Smooth muscle cell (in vitro differentiated cells): ENCODE results near the gene MOV10. TPM values are rescaled to one million over a fixed set of nuclear protein-coding genes. Genes with fewer than 3 reads are reported as not detected.

Experiments
- DNase-seq: peaks from one replicate; lab custom pipeline; 2025; ENCODE audit not compliant: unreplicated experiment; lab: John Stamatoyannopoulos, UW
- H2AFZ ChIP-seq: fragments of 200-600 bp; sonication (generic); 2 replicates; pipeline ENCODE4 v1.6.0; 2016; ENCODE audit warnings: antibody characterized with exemption, low read depth, mild to moderate bottlenecking
- H3F3A ChIP-seq: fragments of 200-600 bp; sonication (generic); 2 replicates; pipeline ENCODE4 v1.6.0; 2017; ENCODE audit warnings: antibody characterized with exemption, low read depth
- H3K27ac ChIP-seq: fragments of 200-600 bp; sonication (generic); 2 replicates; pipeline ENCODE4 v1.5.1; 2016; ENCODE audit warnings: low read depth, mild to moderate bottlenecking
- H3K27me3 ChIP-seq: fragments of 200-600 bp; sonication (generic); 2 replicates; pipeline ENCODE4 v1.6.1; 2016; ENCODE audit warnings: low read depth, mild to moderate bottlenecking
- H3K36me3 ChIP-seq: fragments of 200-600 bp; sonication (generic); 2 replicates; pipeline ENCODE4 v1.5.1; 2016; ENCODE audit warnings: low read depth
- H3K4me1 ChIP-seq: fragments of 200-600 bp; sonication (generic); 2 replicates; pipeline ENCODE4 v1.5.1; 2016; ENCODE audit warnings: low read depth
- H3K4me2 ChIP-seq: fragments of 200-600 bp; sonication (generic); 2 replicates; pipeline ENCODE4 v1.6.0; 2016; ENCODE audit warnings: mild to moderate bottlenecking
- H3K4me3 ChIP-seq: fragments of 200-600 bp; sonication (generic); 2 replicates; pipeline ENCODE4 v1.5.1; 2016; ENCODE audit warnings: mild to moderate bottlenecking
- H3K79me2 ChIP-seq: fragments of 200-600 bp; sonication (generic); 2 replicates; pipeline ENCODE4 v1.6.0; 2016; ENCODE audit warnings: low read depth, mild to moderate bottlenecking
- H3K9ac ChIP-seq: fragments of 200-600 bp; sonication (generic); 2 replicates; pipeline ENCODE4 v1.6.0; 2016; ENCODE audit warnings: low read depth
- H3K9me3 ChIP-seq: fragments of 200-600 bp; sonication (generic); replicated peaks from 2 replicates; pipeline ENCODE4 v1.5.1; 2016; ENCODE audit warnings: low read depth
- H4K20me1 ChIP-seq: fragments of 200-600 bp; sonication (generic); 2 replicates; pipeline ENCODE4 v1.6.0; 2016; ENCODE audit warnings: low read depth
- CTCF ChIP-seq: fragments of 200-600 bp; sonication (generic); IDR thresholded peaks from 2 replicates; pipeline ENCODE4 v1.5.1; 2017; ENCODE audit warnings: borderline replicate concordance, mild to moderate bottlenecking, antibody characterized with exemption; ENCODE audit not compliant: insufficient read depth, poor library complexity, severe bottlenecking
- WGBS: methylation state at CpG from one replicate; pipeline ENCODE4 v1.1.7; 2016; ENCODE audit warnings: low lambda C conversion rate; 5-methylcytosine and 5-hydroxymethylcytosine counted together
- polyA plus RNA-seq: library from polyadenylated mRNA; unstranded; fragments of >200 nt; fragmentation: Nextera tagmentation; extraction: Ambion mirVana; gene quantifications from 2 replicates; pipeline ENCODE4 v1.2.1, GENCODE V29; 2016
- total RNA-seq: library from RNA; depleted of rRNA; stranded (reverse); fragments of >200 nt; gene quantifications from 2 replicates; pipeline ENCODE4 v1.2.3, GENCODE V29; 2014

The MOV10 gene
- total and polyA plus RNA-seq, 2 experiments from 2014 or later: 36.9 to 56.8 TPM

GRCh38 chr1:112675728-112676381 is 1.4 kb downstream of the MOV10 start:
- TF ChIP-seq CTCF: no peak
- Histone ChIP-seq H3K27me3 (no peaks in the 10 kb centered on the region), H3K4me2 (peak overlapping the region; percentile 96), H2AFZ (peak overlapping the region; percentile 54), H3F3A (peaks cover 17% of the 10 kb centered on the region), H3K4me3 (peak overlapping the region; percentile 95), H4K20me1 (peaks cover 12% of the 10 kb centered on the region), H3K9ac (peak overlapping the region; percentile 83), H3K4me1 (peaks cover 3% of the 10 kb centered on the region), H3K36me3 (no peaks in the 10 kb centered on the region), H3K9me3 (no peaks in the 10 kb centered on the region), H3K27ac (peak overlapping the region; percentile 70), H3K79me2 (peaks cover 46% of the 10 kb centered on the region)
- 45% methylated on average over 7 of the region's 7 CpGs for WGBS
- DNase-seq: no peak

- DNase-seq: no peak
- Histone ChIP-seq H3K4me2 (no peak overlapping the region), H3K36me3 (no peaks in the 10 kb centered on the region), H3F3A (peaks cover 10% of the 10 kb centered on the region), H4K20me1 (peaks cover 12% of the 10 kb centered on the region), H3K4me1 (peaks cover 3% of the 10 kb centered on the region), H2AFZ (no peak overlapping the region), H3K27ac (no peak overlapping the region), H3K79me2 (peaks cover 52% of the 10 kb centered on the region), H3K4me3 (no peak overlapping the region), H3K27me3 (no peaks in the 10 kb centered on the region), H3K9me3 (no peaks in the 10 kb centered on the region), H3K9ac (no peak overlapping the region)
- 94% methylated on average over 3 of the region's 3 CpGs for WGBS
- TF ChIP-seq CTCF: no peak
These were observed 2.1 kb downstream of the MOV10 start for GRCh38 chr1:112676543-112676942.

- Histone ChIP-seq H2AFZ (no peak overlapping the region), H3K36me3 (no peaks in the 10 kb centered on the region), H3K4me2 (no peak overlapping the region), H3K27ac (no peak overlapping the region), H3K9ac (no peak overlapping the region), H3K4me3 (no peak overlapping the region), H3K79me2 (peaks cover 54% of the 10 kb centered on the region), H3K4me1 (peaks cover 3% of the 10 kb centered on the region), H3K27me3 (no peaks in the 10 kb centered on the region), H4K20me1 (peaks cover 12% of the 10 kb centered on the region), H3K9me3 (no peaks in the 10 kb centered on the region), H3F3A (peaks cover 3% of the 10 kb centered on the region)
- DNase-seq: no peak
- WGBS: 98% methylated on average over 4 of the region's 4 CpGs
- no peak for TF ChIP-seq CTCF
These were observed 3.0 kb downstream of the MOV10 start for GRCh38 chr1:112677501-112677900.

- Histone ChIP-seq H3K9me3 (no peaks in the 10 kb centered on the region), H3K36me3 (no peaks in the 10 kb centered on the region), H3K79me2 (peaks cover 57% of the 10 kb centered on the region), H3K4me3 (no peak overlapping the region), H3K9ac (no peak overlapping the region), H4K20me1 (peaks cover 17% of the 10 kb centered on the region), H3K27me3 (no peaks in the 10 kb centered on the region), H3K4me2 (no peak overlapping the region), H3K4me1 (peaks cover 3% of the 10 kb centered on the region), H3F3A (no peaks in the 10 kb centered on the region), H3K27ac (no peak overlapping the region), H2AFZ (no peak overlapping the region)
- WGBS: 86% methylated on average over 3 of the region's 3 CpGs
- no peak for TF ChIP-seq CTCF
- DNase-seq: no peak
These were observed 4.1 kb downstream of the MOV10 start for GRCh38 chr1:112678605-112679004.
